Activated CD4-positive, alpha-beta T cell treated with anti-CD3 and anti-CD28 coated beads for 1 hour (primary cell): Measurements from ENCODE around the gene DNAH14.
"Not testable (repeated sequence)": the region's sequence is repeated elsewhere in the genome, so short reads cannot be mapped to it uniquely, and the experiment has no call there.

Experiments
- DNase-seq: peaks from one replicate; pipeline ENCODE4 v3.0.0-alpha.2; 2020

The DNAH14 gene

GRCh38 chr1:225277445-225277844, 348.0 kb downstream of the DNAH14 start:
- no peak for DNase-seq

GRCh38 chr1:225280563-225280962, 351.1 kb downstream of the DNAH14 start:
- no peak for DNase-seq

- no peak for DNase-seq
Observed at GRCh38 chr1:225290244-225290643, 360.8 kb downstream of the DNAH14 start.

GRCh38 chr1:225299624-225300023, 370.1 kb downstream of the DNAH14 start:
- DNase-seq: no peak

- DNase-seq: no peak
Observed at GRCh38 chr1:225300381-225300780, 370.9 kb downstream of the DNAH14 start.

GRCh38 chr1:225304996-225305395, 375.5 kb downstream of the DNAH14 start:
- DNase-seq: no peak

GRCh38 chr1:225310544-225310943, 381.1 kb downstream of the DNAH14 start:
- not testable (repeated sequence) for DNase-seq

- DNase-seq: no peak
Observed at GRCh38 chr1:225318706-225319575, 389.5 kb downstream of the DNAH14 start.

- no peak for DNase-seq
Observed at GRCh38 chr1:225319871-225320270, 390.4 kb downstream of the DNAH14 start.

- no peak for DNase-seq
Observed at GRCh38 chr1:225321784-225322183, 392.3 kb downstream of the DNAH14 start.

- no peak for DNase-seq
Observed at GRCh38 chr1:225329041-225329440, 399.6 kb downstream of the DNAH14 start.

- not testable (repeated sequence) for DNase-seq
Observed at GRCh38 chr1:225329996-225330395, 400.5 kb downstream of the DNAH14 start.

- no peak for DNase-seq
Observed at GRCh38 chr1:225332686-225333085, 403.2 kb downstream of the DNAH14 start.

- not testable (repeated sequence) for DNase-seq
Observed at GRCh38 chr1:225335098-225335778, 405.8 kb downstream of the DNAH14 start.

- no peak for DNase-seq
Observed at GRCh38 chr1:225338545-225338944, 409.1 kb downstream of the DNAH14 start.

GRCh38 chr1:225341642-225342041, 412.2 kb downstream of the DNAH14 start:
- DNase-seq: no peak

- no peak for DNase-seq
Observed at GRCh38 chr1:225342695-225343094, 413.2 kb downstream of the DNAH14 start.

GRCh38 chr1:225343618-225344017, 414.1 kb downstream of the DNAH14 start:
- DNase-seq: no peak

- no peak for DNase-seq
Observed at GRCh38 chr1:225347123-225347683, 417.7 kb downstream of the DNAH14 start.

GRCh38 chr1:225348400-225348799, 418.9 kb downstream of the DNAH14 start:
- no peak for DNase-seq

- no peak for DNase-seq
Observed at GRCh38 chr1:225349826-225350225, 420.4 kb downstream of the DNAH14 start.

GRCh38 chr1:225350872-225351271, 421.4 kb downstream of the DNAH14 start:
- no peak for DNase-seq

GRCh38 chr1:225354906-225355305, 425.4 kb downstream of the DNAH14 start:
- DNase-seq: no peak

GRCh38 chr1:225355863-225356262, 426.4 kb downstream of the DNAH14 start:
- no peak for DNase-seq
